ENCODE measurements around the gene KCTD17.

KCTD17 gene

GRCh38 chr22:37054056-37054395 is 2.5 kb downstream of the KCTD17 start:
- Histone ChIP-seq H3K4me3 (no peak overlapping the region), H3K36me3 (replicated peaks) (no peaks in the 10 kb centered on the region; the same call in 1 of the 2 replicates), H3K4me1 (no peaks in the 10 kb centered on the region), H3K27me3 (ENCODE audit: low read depth) (no peaks in the 10 kb centered on the region), H3K9me3 (no peaks in the 10 kb centered on the region)
- in situ Hi-C loops (cut with MboI; ENCODE audit: low sequenced_read_pairs) = no loop called here
- DNase-seq (ENCODE audit: low spot score in 2 of 2) = no peak

GRCh38 chr22:37054600-37055365 is 3.2 kb downstream of the KCTD17 start:
- DNase-seq (ENCODE audit: low spot score in 2 of 2) = no peak
- no peaks in the 10 kb centered on the region for H3K9me3 ChIP-seq

GRCh38 chr22:37056246-37056645 is 4.7 kb downstream of the KCTD17 start:
- Histone ChIP-seq H3K4me1 (no peaks in the 10 kb centered on the region), H3K4me3 (no peak overlapping the region), H3K36me3 (replicated peaks) (no peaks in the 10 kb centered on the region; the same call in 1 of the 2 replicates), H3K27me3 (ENCODE audit: low read depth) (no peaks in the 10 kb centered on the region), H3K9me3 (no peaks in the 10 kb centered on the region)
- no peak for DNase-seq (ENCODE audit: low spot score in 2 of 2)
- in situ Hi-C loops (cut with MboI; ENCODE audit: low sequenced_read_pairs) = no loop called here

More at GRCh38 chr22:37054600-37055365, 3.2 kb downstream of the KCTD17 start:
- H3K4me1 ChIP-seq = no peaks in the 10 kb centered on the region
- no peaks in the 10 kb centered on the region for H3K27me3 ChIP-seq (ENCODE audit: low read depth)
- no peak overlapping the region for H3K4me3 ChIP-seq
- no peaks in the 10 kb centered on the region; the same call in 1 of the 2 replicates for H3K36me3 ChIP-seq (replicated peaks)
- in situ Hi-C loops (cut with MboI; ENCODE audit: low sequenced_read_pairs) = no loop called here

- in situ Hi-C loops (cut with MboI; ENCODE audit: low sequenced_read_pairs) = no loop called here
- no peaks in the 10 kb centered on the region for H3K4me1 ChIP-seq
- DNase-seq (ENCODE audit: low spot score in 2 of 2) = no peak
- H3K9me3 ChIP-seq = no peaks in the 10 kb centered on the region
- H3K27me3 ChIP-seq (ENCODE audit: low read depth) = no peaks in the 10 kb centered on the region
- no peak overlapping the region for H3K4me3 ChIP-seq
- H3K36me3 ChIP-seq (replicated peaks) = no peaks in the 10 kb centered on the region; the same call in 1 of the 2 replicates
Observed at GRCh38 chr22:37057226-37057625, 5.7 kb downstream of the KCTD17 start.

- H3K36me3 ChIP-seq (replicated peaks) = no peaks in the 10 kb centered on the region; the same call in 1 of the 2 replicates
- no peaks in the 10 kb centered on the region for H3K4me1 ChIP-seq
- H3K27me3 ChIP-seq (ENCODE audit: low read depth) = no peaks in the 10 kb centered on the region
- in situ Hi-C loops (cut with MboI; ENCODE audit: low sequenced_read_pairs) = no loop called here
- DNase-seq (ENCODE audit: low spot score in 2 of 2) = no peak
- H3K4me3 ChIP-seq = no peak overlapping the region
- H3K9me3 ChIP-seq = no peaks in the 10 kb centered on the region
Observed at GRCh38 chr22:37057796-37058510, 6.4 kb downstream of the KCTD17 start.

- H3K9me3 ChIP-seq = no peaks in the 10 kb centered on the region
- in situ Hi-C loops (cut with MboI; ENCODE audit: low sequenced_read_pairs) = no loop called here
- no peaks in the 10 kb centered on the region for H3K4me1 ChIP-seq
- no peaks in the 10 kb centered on the region for H3K27me3 ChIP-seq (ENCODE audit: low read depth)
- no peaks in the 10 kb centered on the region; the same call in 1 of the 2 replicates for H3K36me3 ChIP-seq (replicated peaks)
- H3K4me3 ChIP-seq = no peak overlapping the region
- no peak for DNase-seq (ENCODE audit: low spot score in 2 of 2)
Observed at GRCh38 chr22:37058917-37059701, 7.6 kb downstream of the KCTD17 start.

GRCh38 chr22:37059876-37060449 is 8.4 kb downstream of the KCTD17 start:
- in situ Hi-C loops (cut with MboI; ENCODE audit: low sequenced_read_pairs) = no loop called here
- no peak for DNase-seq (ENCODE audit: low spot score in 2 of 2)
- H3K36me3 ChIP-seq (replicated peaks) = no peaks in the 10 kb centered on the region; the same call in 1 of the 2 replicates
- H3K4me3 ChIP-seq = no peak overlapping the region
- H3K4me1 ChIP-seq = no peaks in the 10 kb centered on the region
- no peaks in the 10 kb centered on the region for H3K27me3 ChIP-seq (ENCODE audit: low read depth)
- H3K9me3 ChIP-seq = no peaks in the 10 kb centered on the region

- no peaks in the 10 kb centered on the region; the same call in 1 of the 2 replicates for H3K36me3 ChIP-seq (replicated peaks)
Observed at GRCh38 chr22:37060801-37061610, 9.5 kb downstream of the KCTD17 start.

GRCh38 chr22:37061611-37062375 is 10.3 kb downstream of the KCTD17 start:
- no peak for DNase-seq (ENCODE audit: low spot score in 2 of 2)
- no peaks in the 10 kb centered on the region for H3K9me3 ChIP-seq
- no peaks in the 10 kb centered on the region for H3K4me1 ChIP-seq
- no peak overlapping the region for H3K4me3 ChIP-seq
- in situ Hi-C loops (cut with MboI; ENCODE audit: low sequenced_read_pairs) = no loop called here
- no peaks in the 10 kb centered on the region for H3K27me3 ChIP-seq (ENCODE audit: low read depth)
- no peaks in the 10 kb centered on the region; the same call in 1 of the 2 replicates for H3K36me3 ChIP-seq (replicated peaks)

More at GRCh38 chr22:37060801-37061610, 9.5 kb downstream of the KCTD17 start:
- DNase-seq (ENCODE audit: low spot score in 2 of 2) = no peak
- in situ Hi-C loops (cut with MboI; ENCODE audit: low sequenced_read_pairs) = no loop called here
- no peaks in the 10 kb centered on the region for H3K27me3 ChIP-seq (ENCODE audit: low read depth)
- no peak overlapping the region for H3K4me3 ChIP-seq
- H3K9me3 ChIP-seq = no peaks in the 10 kb centered on the region
- no peaks in the 10 kb centered on the region for H3K4me1 ChIP-seq

GRCh38 chr22:37062376-37062675 is 10.8 kb downstream of the KCTD17 start:
- no peak overlapping the region for H3K4me3 ChIP-seq
- in situ Hi-C loops (cut with MboI; ENCODE audit: low sequenced_read_pairs) = no loop called here
- no peaks in the 10 kb centered on the region for H3K27me3 ChIP-seq (ENCODE audit: low read depth)
- H3K4me1 ChIP-seq = no peaks in the 10 kb centered on the region
- no peaks in the 10 kb centered on the region for H3K9me3 ChIP-seq
- H3K36me3 ChIP-seq (replicated peaks) = no peaks in the 10 kb centered on the region; the same call in 1 of the 2 replicates
- DNase-seq (ENCODE audit: low spot score in 2 of 2) = no peak

GRCh38 chr22:37062702-37063381 is 11.3 kb downstream of the KCTD17 start:
- no peak for DNase-seq (ENCODE audit: low spot score in 2 of 2)
- no peaks in the 10 kb centered on the region for H3K4me1 ChIP-seq
- in situ Hi-C loops (cut with MboI; ENCODE audit: low sequenced_read_pairs) = no loop called here
- H3K9me3 ChIP-seq = no peaks in the 10 kb centered on the region
- no peaks in the 10 kb centered on the region for H3K36me3 ChIP-seq (replicated peaks)
- no peak overlapping the region for H3K4me3 ChIP-seq
- no peaks in the 10 kb centered on the region for H3K27me3 ChIP-seq (ENCODE audit: low read depth)

Data from HAP-1 (cell line).